ENCODE measurements around the gene MED16. TPM values are rescaled to one million over a fixed set of nuclear protein-coding genes. Genes with fewer than 3 reads are reported as not detected.
"Not testable (repeated sequence)": the region's sequence is repeated elsewhere in the genome, so short reads cannot be mapped to it uniquely, and the experiment has no call there.

The MED16 gene
- total RNA-seq, 1 donor from 2014 or later, result 55.7 TPM

DNA sequence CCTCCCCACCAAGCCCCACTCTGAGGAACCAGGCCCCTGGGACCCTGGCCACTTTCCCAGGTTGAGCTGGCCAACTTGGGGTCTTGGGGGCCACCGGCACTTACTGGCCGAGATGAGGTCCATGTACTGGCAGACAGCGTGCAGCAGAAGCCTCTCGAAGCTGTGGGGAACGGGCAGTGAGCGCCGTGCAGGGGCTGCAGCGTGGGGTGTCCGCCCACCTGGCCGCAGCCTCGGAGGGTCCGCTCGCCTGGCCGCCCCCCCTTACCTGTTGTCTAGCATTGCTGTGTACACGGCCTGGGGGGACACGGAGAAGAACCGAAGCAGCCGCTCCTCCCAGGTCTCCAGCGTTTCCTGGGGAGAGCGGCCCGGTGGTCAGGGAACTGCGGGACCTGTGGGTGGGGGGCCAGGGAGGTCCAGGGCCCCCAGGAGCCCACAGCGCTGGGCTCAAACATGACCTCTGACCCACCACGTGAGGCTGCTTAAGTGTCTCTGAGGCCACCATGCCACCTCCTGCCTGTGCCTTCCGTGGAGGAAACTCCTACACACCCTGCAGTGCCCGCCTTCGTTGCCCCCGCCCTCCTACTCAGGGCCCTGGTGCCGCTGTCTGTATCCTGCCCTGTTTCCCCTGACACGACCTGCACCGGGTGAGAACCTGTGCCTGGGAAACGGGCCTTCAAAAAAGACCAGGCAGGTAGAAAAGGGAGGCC, 6.5 kb upstream of the MED16 start:
- H3K4me1 Mint-ChIP-seq (ENCODE audit: low read depth), result peaks cover 4% of the 10 kb centered on the region
- H3K4me3 Mint-ChIP-seq (ENCODE audit: low read depth), result no peak overlapping the region
- no peak for DNase-seq (ENCODE audit: low spot score)
- H3K9me3 Mint-ChIP-seq, result no peaks in the 10 kb centered on the region
- no peak overlapping the region for H3K27ac Mint-ChIP-seq
- intact Hi-C loops (cut with micrococcal nuclease), result no loop called here
- H3K36me3 Mint-ChIP-seq (ENCODE audit: low read depth), result peaks cover 37% of the 10 kb centered on the region
- H3K27me3 Mint-ChIP-seq (ENCODE audit: low read depth), result no peaks in the 10 kb centered on the region

DNA sequence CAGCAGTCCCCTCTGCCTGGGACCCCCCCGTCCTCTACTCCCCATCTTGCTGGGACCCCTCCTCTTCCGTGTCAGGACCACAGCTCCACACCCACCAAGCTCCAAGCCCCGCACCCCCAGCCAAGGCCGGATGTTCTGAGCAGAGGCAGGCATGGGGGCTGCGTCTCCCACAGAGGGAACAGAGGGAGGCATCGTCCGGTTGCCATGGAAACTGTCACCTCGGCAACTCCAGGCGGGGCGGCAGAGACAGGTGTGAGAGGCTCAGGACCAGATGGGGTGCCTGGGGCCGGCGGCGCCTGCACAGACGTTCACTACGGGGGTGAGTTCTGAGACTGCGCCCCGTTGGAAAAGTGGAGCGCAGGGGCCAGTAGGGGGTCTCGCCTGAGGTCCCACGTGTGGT, 5.7 kb upstream of the MED16 start:
- H3K36me3 Mint-ChIP-seq (ENCODE audit: low read depth), result peaks cover 32% of the 10 kb centered on the region
- H3K27me3 Mint-ChIP-seq (ENCODE audit: low read depth), result no peaks in the 10 kb centered on the region
- no peaks in the 10 kb centered on the region for H3K9me3 Mint-ChIP-seq
- no peaks in the 10 kb centered on the region for H3K4me1 Mint-ChIP-seq (ENCODE audit: low read depth)
- intact Hi-C loops (cut with micrococcal nuclease), result no loop called here
- H3K27ac Mint-ChIP-seq, result no peak overlapping the region
- no peak overlapping the region for H3K4me3 Mint-ChIP-seq (ENCODE audit: low read depth)
- no peak for DNase-seq (ENCODE audit: low spot score)

DNA sequence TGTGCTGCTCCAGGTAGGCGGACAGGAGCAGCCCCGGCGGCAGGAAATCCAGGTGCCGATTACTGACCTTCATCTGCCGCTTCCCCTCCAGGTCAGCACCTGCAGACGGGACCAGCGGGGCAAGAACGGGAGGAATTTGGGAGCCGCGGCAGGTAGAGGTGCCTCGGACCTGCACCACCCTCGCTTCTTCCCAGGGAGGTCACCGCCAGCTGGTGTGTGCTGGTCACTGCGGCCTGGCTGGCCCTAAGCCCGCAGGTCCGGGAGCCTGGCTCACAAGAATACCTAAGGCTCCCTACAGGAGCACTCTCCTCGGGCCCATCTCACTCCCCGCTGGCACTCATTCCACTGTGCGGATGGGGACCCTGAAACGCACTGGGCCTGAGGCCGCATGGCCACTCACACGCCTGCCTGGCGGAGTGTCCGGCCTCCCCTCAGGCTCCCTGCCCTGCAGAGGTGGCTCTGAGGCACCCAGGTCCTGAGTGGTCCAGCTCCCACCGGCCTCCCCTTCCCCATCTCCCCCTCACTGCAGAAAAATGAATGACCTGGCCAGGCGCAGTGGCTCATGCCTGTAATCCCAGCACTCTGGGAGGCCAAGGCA, 4.6 kb upstream of the MED16 start:
- H3K27me3 Mint-ChIP-seq (ENCODE audit: low read depth), result no peaks in the 10 kb centered on the region
- DNase-seq (ENCODE audit: low spot score), result no peak
- intact Hi-C loops (cut with micrococcal nuclease), result no loop called here
- H3K27ac Mint-ChIP-seq, result no peak overlapping the region
- peaks cover 5% of the 10 kb centered on the region for H3K4me1 Mint-ChIP-seq (ENCODE audit: low read depth)
- no peaks in the 10 kb centered on the region for H3K9me3 Mint-ChIP-seq
- H3K36me3 Mint-ChIP-seq (ENCODE audit: low read depth), result peaks cover 32% of the 10 kb centered on the region
- no peak overlapping the region for H3K4me3 Mint-ChIP-seq (ENCODE audit: low read depth)

DNA sequence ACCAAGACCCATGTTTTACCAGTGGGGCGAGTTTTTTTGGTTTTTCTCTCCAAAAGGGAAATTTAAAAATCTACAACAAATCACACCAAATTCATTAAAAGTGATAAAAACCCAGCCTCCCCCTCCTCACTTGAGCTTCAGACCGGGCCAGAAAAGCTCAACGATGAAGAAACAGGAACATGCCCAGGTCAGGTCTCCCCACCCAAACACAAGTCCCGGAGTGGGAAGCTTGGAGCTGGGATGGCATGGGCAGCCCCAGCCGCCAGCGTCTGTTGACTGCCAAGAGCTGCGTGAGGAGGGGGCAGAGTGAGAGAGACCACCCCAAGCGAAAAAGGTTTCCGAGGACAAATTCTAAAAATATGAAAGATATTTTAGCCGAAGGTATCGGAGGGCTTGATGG, 4.0 kb upstream of the MED16 start:
- peaks cover 7% of the 10 kb centered on the region for H3K4me1 Mint-ChIP-seq (ENCODE audit: low read depth)
- peaks cover 30% of the 10 kb centered on the region for H3K36me3 Mint-ChIP-seq (ENCODE audit: low read depth)
- H3K9me3 Mint-ChIP-seq, result no peaks in the 10 kb centered on the region
- no peak overlapping the region for H3K4me3 Mint-ChIP-seq (ENCODE audit: low read depth)
- no peaks in the 10 kb centered on the region for H3K27me3 Mint-ChIP-seq (ENCODE audit: low read depth)
- H3K27ac Mint-ChIP-seq, result no peak overlapping the region
- intact Hi-C loops (cut with micrococcal nuclease), result no loop called here
- no peak for DNase-seq (ENCODE audit: low spot score)

DNA sequence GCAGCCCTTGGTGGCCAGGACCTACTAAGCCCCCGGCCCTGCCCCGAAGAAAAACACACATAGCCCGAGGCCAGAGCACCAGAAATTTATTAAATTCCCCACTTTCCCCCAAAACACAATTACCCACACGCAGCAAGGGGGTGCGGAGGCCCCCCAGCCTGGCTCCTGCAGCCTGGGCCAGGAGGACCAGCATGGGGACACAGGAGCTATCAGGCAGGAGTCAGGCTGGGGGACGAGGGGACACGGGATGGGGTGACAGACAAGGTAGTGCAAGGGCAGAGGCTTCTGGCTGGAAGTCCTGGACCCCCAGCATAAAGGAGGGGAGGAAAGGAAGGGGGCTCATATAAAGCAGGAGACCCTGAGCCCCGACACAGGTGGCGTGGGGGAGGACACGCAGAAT, 3.4 kb upstream of the MED16 start:
- Mint-ChIP-seq H3K36me3 (ENCODE audit: low read depth) (peaks cover 27% of the 10 kb centered on the region), H3K4me3 (ENCODE audit: low read depth) (no peak overlapping the region), H3K27ac (no peak overlapping the region), H3K27me3 (ENCODE audit: low read depth) (no peaks in the 10 kb centered on the region), H3K4me1 (ENCODE audit: low read depth) (peaks cover 7% of the 10 kb centered on the region), H3K9me3 (no peaks in the 10 kb centered on the region)
- DNase-seq (ENCODE audit: low spot score), result no peak
- intact Hi-C loops (cut with micrococcal nuclease), result no loop called here

DNA sequence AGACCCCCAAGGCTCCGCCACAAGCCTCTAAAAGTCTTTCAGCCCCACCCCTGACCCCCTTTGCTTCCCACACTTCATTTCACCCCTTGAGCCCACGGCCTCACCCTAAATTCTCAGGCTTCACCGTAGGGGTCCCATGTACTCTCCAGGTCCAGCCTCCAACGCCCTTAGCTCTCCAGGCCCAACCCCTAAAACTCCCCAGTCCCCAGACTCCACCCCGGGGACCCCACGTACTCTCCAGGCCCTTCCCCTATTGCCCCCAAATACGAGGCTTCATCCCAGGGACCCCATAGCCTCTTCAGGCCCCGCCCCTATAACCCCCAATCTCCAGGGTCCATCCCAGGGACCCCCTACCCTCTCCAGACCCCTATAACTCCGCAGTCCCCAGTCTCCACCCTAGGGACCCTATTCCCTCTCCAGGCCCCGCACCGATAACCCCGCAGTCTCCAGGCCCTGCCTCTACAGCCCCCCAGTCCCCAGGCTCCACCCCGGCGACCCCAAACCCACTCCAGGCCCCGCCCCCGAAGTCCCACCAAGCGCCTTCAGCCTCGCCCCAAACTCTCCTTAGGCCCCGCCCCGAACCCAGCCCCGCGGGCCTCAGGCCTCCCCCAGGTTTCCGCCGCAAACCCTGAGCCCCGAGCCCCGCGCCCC, 619 bp downstream of the MED16 start:
- Mint-ChIP-seq H3K4me3 (ENCODE audit: low read depth) (peak overlapping the region; percentile 84), H3K4me1 (ENCODE audit: low read depth) (peaks cover 8% of the 10 kb centered on the region)
- intact Hi-C loops (cut with micrococcal nuclease), result loop anchor here (2.0 kb wide), 2 partner anchors 16 to 30 kb away; no protein-coding TSS in a partner anchor

DNA sequence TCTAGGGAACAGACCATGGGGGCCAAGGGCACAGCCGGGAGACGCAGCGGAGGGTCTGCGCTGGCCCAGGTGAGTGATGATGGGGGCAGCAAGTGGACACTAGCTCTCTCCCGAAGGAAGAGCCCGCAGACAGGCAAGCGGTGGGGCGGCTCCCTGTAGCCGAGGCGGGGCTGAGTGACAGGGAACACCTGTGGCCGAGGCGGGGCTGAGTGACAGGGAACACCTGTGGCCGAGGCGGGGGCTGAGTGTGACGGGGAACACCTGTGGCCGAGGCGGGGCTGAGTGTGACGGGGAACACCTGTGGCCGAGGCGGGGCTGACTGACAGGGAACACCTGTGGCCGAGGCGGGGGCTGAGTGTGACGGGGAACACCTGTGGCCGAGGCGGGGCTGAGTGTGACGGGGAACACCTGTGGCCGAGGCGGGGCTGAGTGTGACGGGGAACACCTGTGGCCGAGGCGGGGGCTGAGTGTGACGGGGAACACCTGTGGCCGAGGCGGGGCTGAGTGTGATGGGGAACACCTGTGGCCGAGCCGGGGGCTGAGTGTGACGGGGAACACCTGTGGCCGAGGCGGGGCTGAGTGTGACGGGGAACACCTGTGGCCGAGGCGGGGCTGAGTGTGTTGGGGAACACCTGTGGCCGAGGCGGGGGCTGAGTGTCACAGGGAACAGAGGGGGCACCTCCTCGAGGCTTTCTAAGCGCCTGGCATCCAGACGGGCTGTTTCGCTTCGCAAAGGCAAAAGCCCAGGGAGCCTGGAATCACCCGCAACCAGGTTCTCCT, 1.4 kb downstream of the MED16 start:
- DNase-seq (ENCODE audit: low spot score); H3K4me1 Mint-ChIP-seq (ENCODE audit: low read depth); H3K9me3 Mint-ChIP-seq; H3K27me3 Mint-ChIP-seq (ENCODE audit: low read depth): not testable (repeated sequence)
- peaks cover 15% of the 10 kb centered on the region for H3K36me3 Mint-ChIP-seq (ENCODE audit: low read depth)
- intact Hi-C loops (cut with micrococcal nuclease), result loop anchor here (2.0 kb wide), 2 partner anchors 17 to 29 kb away; no protein-coding TSS in a partner anchor
- peak overlapping the region; percentile 81 for H3K27ac Mint-ChIP-seq
- H3K4me3 Mint-ChIP-seq (ENCODE audit: low read depth), result peak overlapping the region; percentile 84

More for the DNA sequence above, 619 bp downstream of the MED16 start:
- Mint-ChIP-seq H3K27me3 (ENCODE audit: low read depth) (no peaks in the 10 kb centered on the region), H3K27ac (peak overlapping the region; percentile 81), H3K9me3 (no peaks in the 10 kb centered on the region), H3K36me3 (ENCODE audit: low read depth) (peaks cover 21% of the 10 kb centered on the region)
- DNase-seq (ENCODE audit: low spot score), result no peak

DNA sequence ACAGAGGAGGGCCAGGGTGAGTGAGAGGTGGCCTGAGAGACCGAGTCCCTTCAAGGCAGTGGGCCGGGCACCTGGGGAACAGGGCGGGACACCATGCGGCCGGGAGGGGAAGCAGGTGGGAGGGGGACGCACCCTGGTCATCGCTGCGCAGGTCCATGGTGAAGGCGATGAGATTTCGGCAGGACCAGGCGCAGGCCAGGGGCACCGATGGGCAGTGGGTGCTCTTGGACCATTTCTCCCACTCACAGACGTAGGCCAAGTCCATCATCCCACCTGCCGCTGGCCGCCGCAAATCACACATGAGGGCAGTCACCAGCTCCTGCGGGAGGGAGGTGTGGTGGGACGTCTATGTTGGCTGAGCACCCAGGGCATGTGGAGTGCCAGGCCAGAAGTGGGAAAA, 2.2 kb downstream of the MED16 start:
- DNase-seq (ENCODE audit: low spot score), result no peak
- Mint-ChIP-seq H3K36me3 (ENCODE audit: low read depth) (peaks cover 10% of the 10 kb centered on the region), H3K9me3 (no peaks in the 10 kb centered on the region), H3K27ac (no peak overlapping the region), H3K4me1 (ENCODE audit: low read depth) (peaks cover 8% of the 10 kb centered on the region), H3K4me3 (ENCODE audit: low read depth) (peak overlapping the region; percentile 67), H3K27me3 (ENCODE audit: low read depth) (no peaks in the 10 kb centered on the region)
- intact Hi-C loops (cut with micrococcal nuclease), result no loop called here

DNA sequence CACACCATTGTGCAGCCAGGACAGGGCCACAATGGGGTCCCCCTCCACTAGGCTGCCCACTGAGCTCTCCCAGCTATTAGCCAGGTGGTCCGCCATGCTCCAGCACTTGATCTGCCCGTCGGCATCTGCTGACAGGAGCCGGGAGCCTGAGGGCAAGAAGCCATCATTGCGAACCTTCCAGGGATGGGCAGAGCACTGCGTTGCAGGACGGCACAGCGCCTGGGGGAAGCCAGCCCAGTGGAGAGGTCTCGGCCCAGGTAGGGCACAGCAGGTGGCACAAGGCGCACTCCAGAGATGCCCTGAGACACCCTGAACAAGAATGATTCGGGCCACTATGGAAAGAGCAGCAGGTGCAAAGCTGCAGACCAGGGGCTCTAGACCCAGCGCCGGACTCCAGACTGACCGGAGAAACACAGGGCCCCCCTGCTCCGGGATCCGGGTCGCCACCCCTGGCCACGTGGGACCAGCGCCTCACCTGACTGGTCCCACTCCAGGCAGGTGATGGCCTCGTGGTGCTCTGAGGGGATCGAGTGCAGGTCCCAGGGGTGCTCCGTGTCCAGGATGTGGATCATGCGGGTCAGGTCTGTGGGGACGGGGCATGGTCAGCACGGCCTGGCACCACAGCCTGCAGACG, 3.2 kb downstream of the MED16 start:
- Mint-ChIP-seq H3K27me3 (ENCODE audit: low read depth) (no peaks in the 10 kb centered on the region), H3K4me1 (ENCODE audit: low read depth) (peaks cover 8% of the 10 kb centered on the region), H3K27ac (no peak overlapping the region), H3K9me3 (no peaks in the 10 kb centered on the region), H3K36me3 (ENCODE audit: low read depth) (peaks cover 10% of the 10 kb centered on the region), H3K4me3 (ENCODE audit: low read depth) (no peak overlapping the region)
- no peak for DNase-seq (ENCODE audit: low spot score)
- intact Hi-C loops (cut with micrococcal nuclease), result no loop called here

DNA sequence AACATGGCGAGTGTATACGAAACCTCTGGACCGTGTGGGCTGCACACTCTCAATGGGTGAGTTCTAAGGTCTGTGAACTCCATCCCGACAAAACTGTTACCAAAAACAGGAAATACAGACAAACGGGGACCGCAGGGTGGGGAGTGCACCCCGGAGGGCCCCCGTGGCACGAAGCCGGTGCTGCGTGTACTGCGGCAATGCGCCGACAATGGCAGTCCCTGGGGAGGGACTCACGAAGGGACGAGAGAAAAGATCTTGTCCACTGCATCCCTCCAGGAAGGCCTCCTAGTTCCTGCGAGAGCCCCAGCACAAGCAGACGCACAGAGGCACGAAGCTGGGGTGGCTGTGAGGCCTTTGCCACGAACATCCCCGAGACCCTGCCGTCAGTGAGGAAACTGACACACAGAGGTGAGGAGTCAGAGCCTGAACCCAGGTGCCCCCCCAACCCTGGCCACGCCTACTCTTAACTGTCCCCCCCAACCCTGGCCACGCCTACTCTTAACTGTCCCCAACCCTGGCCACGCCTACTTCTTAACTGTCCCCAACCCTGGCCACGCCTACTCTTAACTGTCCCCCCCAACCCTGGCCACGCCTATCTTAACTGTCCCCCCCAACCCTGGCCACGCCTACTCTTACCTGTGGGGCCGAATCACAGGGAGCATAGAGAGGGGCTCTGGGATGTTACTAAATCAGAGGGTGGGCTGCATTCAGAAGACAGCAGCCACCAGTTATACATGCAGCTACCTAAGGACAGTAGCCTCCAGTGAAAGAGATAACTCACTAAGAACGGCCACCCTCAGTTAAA, 4.2 kb downstream of the MED16 start:
- Mint-ChIP-seq H3K27ac (no peak overlapping the region), H3K4me1 (ENCODE audit: low read depth) (peaks cover 8% of the 10 kb centered on the region), H3K27me3 (ENCODE audit: low read depth) (no peaks in the 10 kb centered on the region), H3K9me3 (no peaks in the 10 kb centered on the region), H3K4me3 (ENCODE audit: low read depth) (no peak overlapping the region), H3K36me3 (ENCODE audit: low read depth) (peaks cover 10% of the 10 kb centered on the region)
- intact Hi-C loops (cut with micrococcal nuclease), result no loop called here
- DNase-seq (ENCODE audit: low spot score), result no peak

DNA sequence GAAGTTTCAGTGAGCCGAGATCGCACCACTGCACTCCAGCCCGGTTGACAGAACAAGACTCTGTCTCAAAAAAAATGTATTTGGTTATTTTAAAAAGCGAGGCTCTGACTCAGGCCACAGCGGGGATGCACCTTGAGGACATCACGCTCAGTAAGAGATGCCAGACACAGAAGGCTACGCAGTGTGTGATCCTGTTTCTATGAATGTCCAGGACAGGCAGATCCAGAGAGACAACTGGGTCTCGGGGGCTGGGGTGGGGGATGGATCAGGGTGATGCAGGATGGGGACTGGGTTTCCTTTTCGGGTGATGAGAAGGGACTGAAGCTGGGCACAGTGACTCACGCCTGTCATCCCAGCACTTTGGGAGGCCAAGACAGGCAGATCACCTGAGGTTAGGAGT, 5.4 kb downstream of the MED16 start:
- Mint-ChIP-seq H3K4me3 (ENCODE audit: low read depth) (no peak overlapping the region), H3K27ac (no peak overlapping the region), H3K27me3 (ENCODE audit: low read depth) (no peaks in the 10 kb centered on the region), H3K4me1 (ENCODE audit: low read depth) (peaks cover 3% of the 10 kb centered on the region), H3K36me3 (ENCODE audit: low read depth) (peaks cover 14% of the 10 kb centered on the region), H3K9me3 (no peaks in the 10 kb centered on the region)
- no peak for DNase-seq (ENCODE audit: low spot score)
- intact Hi-C loops (cut with micrococcal nuclease), result no loop called here

DNA sequence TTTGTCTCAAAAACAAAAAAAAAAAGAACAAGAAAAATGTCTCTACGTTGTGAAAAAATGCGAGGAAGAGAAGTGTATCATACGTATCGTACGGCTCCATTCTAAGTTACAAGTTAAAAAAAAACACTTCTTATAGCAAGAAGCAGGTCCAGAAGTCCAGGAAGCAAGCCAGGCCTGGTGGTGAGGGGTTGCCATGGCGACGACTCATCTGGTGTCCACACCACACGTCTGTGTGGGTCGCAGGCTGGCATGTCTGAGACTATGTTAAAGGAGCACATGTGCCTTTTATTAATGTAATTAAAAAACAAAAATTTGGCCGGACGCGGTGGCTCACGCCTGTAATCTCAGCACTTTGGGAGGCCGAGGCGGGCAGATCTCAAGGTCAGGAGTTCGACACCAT, 5.9 kb downstream of the MED16 start:
- Mint-ChIP-seq H3K9me3 (no peaks in the 10 kb centered on the region), H3K27ac (no peak overlapping the region), H3K4me3 (ENCODE audit: low read depth) (no peak overlapping the region), H3K27me3 (ENCODE audit: low read depth) (no peaks in the 10 kb centered on the region), H3K36me3 (ENCODE audit: low read depth) (peaks cover 14% of the 10 kb centered on the region), H3K4me1 (ENCODE audit: low read depth) (peaks cover 1% of the 10 kb centered on the region)
- no peak for DNase-seq (ENCODE audit: low spot score)
- intact Hi-C loops (cut with micrococcal nuclease), result no loop called here

All from activated T-helper 2 cell treated with anti-CD3 and anti-CD28 coated beads, Interferon-gamma antibody, Interleukin-2, Interleukin-4, amounts not matched to agents 10 μg/mL and 5 μg/mL and 100 μg/mL, durations not matched to agents 14 hours and 24 hours and 36 hours (primary cell).